GM23248 (cell line): Measurements from ENCODE around the gene SNTN.
A peak's percentile ranks its signal among the peaks of the same experiment; 100 is the strongest.

ENCODE experiments used
- EZH2 ChIP-seq: fragments of 200-600 bp; sonication (generic); IDR thresholded peaks from 2 replicates; pipeline ENCODE4 v1.6.1; 2018; ENCODE audit warnings: antibody characterized with exemption, mild to moderate bottlenecking; ENCODE audit not compliant: insufficient read depth, poor library complexity, severe bottlenecking
- EZH2phosphoT487 ChIP-seq: fragments of 200-600 bp; sonication (generic); IDR thresholded peaks from 2 replicates; pipeline ENCODE4 v1.6.1; 2018; ENCODE audit warnings: antibody characterized with exemption, moderate library complexity, mild to moderate bottlenecking, low read depth; ENCODE audit not compliant: insufficient read depth

GRCh38 chr3:63655519-63655918 lies 3.0 kb downstream of the SNTN start:
- TF ChIP-seq EZH2 (no peak), EZH2phosphoT487 (0 out of 2 replicates have a peak, but pooled peaks have one; percentile 47)
